HEK293T (cell line): ENCODE results near the gene DNER.

Source experiments
- BHLHE40 ChIP-seq: fragments of 450-650 bp; IDR thresholded peaks from 2 replicates; pipeline ENCODE4 v1.6.1; 2016; ENCODE audit warnings: mild to moderate bottlenecking, moderate library complexity, borderline replicate concordance
- CTBP1 ChIP-seq: fragments of 450-650 bp; IDR thresholded peaks from 2 replicates; pipeline ENCODE4 v1.6.1; 2016; ENCODE audit warnings: borderline replicate concordance
- ELF4 ChIP-seq: fragments of 450-650 bp; IDR thresholded peaks from 2 replicates; pipeline ENCODE4 v1.6.1; 2017; ENCODE audit warnings: antibody characterized with exemption
- FOXM1 ChIP-seq: fragments of 450-650 bp; IDR thresholded peaks from 2 replicates; pipeline ENCODE4 v1.6.1; 2017; ENCODE audit warnings: mild to moderate bottlenecking, borderline replicate concordance
- HDGF ChIP-seq: fragments of 450-650 bp; IDR thresholded peaks from 2 replicates; pipeline ENCODE4 v1.6.1; 2017; ENCODE audit warnings: antibody characterized with exemption, borderline replicate concordance
- L3MBTL2 ChIP-seq: fragments of 450-650 bp; conservative IDR thresholded peaks from 2 replicates; pipeline ENCODE4 v1.6.1; 2016; ENCODE audit warnings: mild to moderate bottlenecking
- NFRKB ChIP-seq: fragments of 450-650 bp; IDR thresholded peaks from 2 replicates; pipeline ENCODE4 v1.6.1; 2016; ENCODE audit warnings: mild to moderate bottlenecking, moderate library complexity
- PKNOX1 ChIP-seq: fragments of 450-650 bp; IDR thresholded peaks from 2 replicates; pipeline ENCODE4 v1.6.1; 2016
- SP1 ChIP-seq: fragments of 450-650 bp; IDR thresholded peaks from 2 replicates; pipeline ENCODE4 v1.6.1; 2017
- SUZ12 ChIP-seq: fragments of 450-650 bp; IDR thresholded peaks from 2 replicates; pipeline ENCODE4 v1.6.1; 2016; ENCODE audit warnings: mild to moderate bottlenecking
- TARDBP ChIP-seq: fragments of 450-650 bp; IDR thresholded peaks from 2 replicates; pipeline ENCODE4 v1.6.1; 2016

- TF ChIP-seq SP1 (no peak), TARDBP (no peak), SUZ12 (no peak), NFRKB (no peak), L3MBTL2 (no peak), CTBP1 (no peak), ELF4 (no peak), PKNOX1 (no peak), FOXM1 (no peak), HDGF (no peak), BHLHE40 (no peak)
These were observed 364.1 kb downstream of the DNER start for GRCh38 chr2:229350117-229350805.
